ENCODE data around the gene PARP12. TPM values are rescaled to one million over a fixed set of nuclear protein-coding genes. Genes with fewer than 3 reads are reported as not detected.

The PARP12 gene
- polyA plus RNA-seq, 1 donor (not counting 4 experiments of a cell fraction or from before 2014, with no cell fraction given): 66.0 TPM

- no peaks in the 10 kb centered on the region for H4K20me1 ChIP-seq (ENCODE audit: control insufficient read depth, extremely low read depth, insufficient read depth, low read length)
- no peaks in the 10 kb centered on the region for H3K36me3 ChIP-seq (ENCODE audit: control insufficient read depth in 2 of 2, extremely low read depth in 1 of 2, insufficient read depth in 2 of 2, low read length in 2 of 2)
- FAIRE-seq: no peak
- H3K79me2 ChIP-seq (ENCODE audit: control insufficient read depth, insufficient read depth, low read length): no peaks in the 10 kb centered on the region
- H3K4me1 ChIP-seq (ENCODE audit: control insufficient read depth, extremely low read depth, insufficient read depth, low read length): no peaks in the 10 kb centered on the region
- H3K9me3 ChIP-seq (ENCODE audit: control insufficient read depth, low read depth, low read length): no peaks in the 10 kb centered on the region
- no peak overlapping the region for H2AFZ ChIP-seq (ENCODE audit: control insufficient read depth, low read length)
- no peaks in the 10 kb centered on the region for H3K27me3 ChIP-seq (ENCODE audit: control insufficient read depth, extremely low read depth, insufficient read depth, low read length)
- dilution Hi-C loops (cut with MboI; ENCODE audit: extremely low pct_ligation_motif_present, low sequenced_read_pairs): loop anchor here (25.0 kb wide), 1 partner anchor 403 kb away; no protein-coding TSS in a partner anchor
- H3K4me2 ChIP-seq (ENCODE audit: control insufficient read depth, extremely low read depth, insufficient read depth, low read depth, low read length): no peak overlapping the region
- no peak overlapping the region for H3K4me3 ChIP-seq (ENCODE audit: control insufficient read depth in 2 of 3, extremely low read depth in 1 of 3, insufficient read depth in 2 of 3, low read depth in 1 of 3, low read length in 3 of 3)
- no peak for TF ChIP-seq EZH2 (IDR thresholded peaks at IDR 0.05; ENCODE audit: low read length)
- TF ChIP-seq CTCF (optimal IDR thresholded peaks at IDR 0.05 in 1 of 3, IDR thresholded peaks at IDR 0.05 in 1 of 3, conservative IDR thresholded peaks at IDR 0.05 in 1 of 3; ENCODE audit: extremely low read depth in 1 of 3, insufficient read depth in 2 of 3, low read length in 3 of 3): no peak
- no peak overlapping the region for H3K27ac ChIP-seq (ENCODE audit: control insufficient read depth, insufficient read depth, low read length)
- H3K9ac ChIP-seq (ENCODE audit: control insufficient read depth, extremely low read depth, insufficient read depth, low read length): no peak overlapping the region
- no peak for DNase-seq (ENCODE audit: low read depth, low spot score)
- H3K9me1 ChIP-seq (ENCODE audit: control insufficient read depth, extremely low read depth, insufficient read depth, low read length): no peaks in the 10 kb centered on the region
Observed at GRCh38 chr7:140015471-140015970, 47.2 kb downstream of the PARP12 start.

GRCh38 chr7:140014123-140014522, 48.6 kb downstream of the PARP12 start:
- Histone ChIP-seq H3K9ac (ENCODE audit: control insufficient read depth, extremely low read depth, insufficient read depth, low read length) (no peak overlapping the region), H3K9me1 (ENCODE audit: control insufficient read depth, extremely low read depth, insufficient read depth, low read length) (no peaks in the 10 kb centered on the region), H3K27me3 (ENCODE audit: control insufficient read depth, extremely low read depth, insufficient read depth, low read length) (no peaks in the 10 kb centered on the region), H3K9me3 (ENCODE audit: control insufficient read depth, low read depth, low read length) (no peaks in the 10 kb centered on the region), H3K79me2 (ENCODE audit: control insufficient read depth, insufficient read depth, low read length) (no peaks in the 10 kb centered on the region), H4K20me1 (ENCODE audit: control insufficient read depth, extremely low read depth, insufficient read depth, low read length) (no peaks in the 10 kb centered on the region), H3K27ac (ENCODE audit: control insufficient read depth, insufficient read depth, low read length) (no peak overlapping the region), H3K4me1 (ENCODE audit: control insufficient read depth, extremely low read depth, insufficient read depth, low read length) (no peaks in the 10 kb centered on the region), H3K4me2 (ENCODE audit: control insufficient read depth, extremely low read depth, insufficient read depth, low read depth, low read length) (no peak overlapping the region), H3K36me3 (ENCODE audit: control insufficient read depth in 2 of 2, extremely low read depth in 1 of 2, insufficient read depth in 2 of 2, low read length in 2 of 2) (no peaks in the 10 kb centered on the region), H3K4me3 (ENCODE audit: control insufficient read depth in 2 of 3, extremely low read depth in 1 of 3, insufficient read depth in 2 of 3, low read depth in 1 of 3, low read length in 3 of 3) (no peak overlapping the region), H2AFZ (ENCODE audit: control insufficient read depth, low read length) (no peak overlapping the region)
- DNase-seq (ENCODE audit: low read depth, low spot score) (no peak), FAIRE-seq (no peak)
- dilution Hi-C loops (cut with MboI; ENCODE audit: extremely low pct_ligation_motif_present, low sequenced_read_pairs): loop anchor here (25.0 kb wide), 1 partner anchor 402 kb away; no protein-coding TSS in a partner anchor
- no peak for TF ChIP-seq EZH2 (IDR thresholded peaks at IDR 0.05; ENCODE audit: low read length)
- no peak for TF ChIP-seq CTCF (optimal IDR thresholded peaks at IDR 0.05 in 1 of 3, IDR thresholded peaks at IDR 0.05 in 1 of 3, conservative IDR thresholded peaks at IDR 0.05 in 1 of 3; ENCODE audit: extremely low read depth in 1 of 3, insufficient read depth in 2 of 3, low read length in 3 of 3)

Data from keratinocyte (primary cell).